HG03575 (cell line): ENCODE data around the gene GPR12.

ENCODE experiments used
- ATAC-seq: cut with Tn5 transposase; IDR thresholded peaks from one replicate; pipeline ENCODE4 v1.9.1; 2021; ENCODE audit not compliant: unreplicated experiment, insufficient number of reproducible peaks, low FRiP score; ENCODE audit errors: extremely low read depth

The GPR12 gene, protein sequence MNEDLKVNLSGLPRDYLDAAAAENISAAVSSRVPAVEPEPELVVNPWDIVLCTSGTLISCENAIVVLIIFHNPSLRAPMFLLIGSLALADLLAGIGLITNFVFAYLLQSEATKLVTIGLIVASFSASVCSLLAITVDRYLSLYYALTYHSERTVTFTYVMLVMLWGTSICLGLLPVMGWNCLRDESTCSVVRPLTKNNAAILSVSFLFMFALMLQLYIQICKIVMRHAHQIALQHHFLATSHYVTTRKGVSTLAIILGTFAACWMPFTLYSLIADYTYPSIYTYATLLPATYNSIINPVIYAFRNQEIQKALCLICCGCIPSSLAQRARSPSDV

DNA sequence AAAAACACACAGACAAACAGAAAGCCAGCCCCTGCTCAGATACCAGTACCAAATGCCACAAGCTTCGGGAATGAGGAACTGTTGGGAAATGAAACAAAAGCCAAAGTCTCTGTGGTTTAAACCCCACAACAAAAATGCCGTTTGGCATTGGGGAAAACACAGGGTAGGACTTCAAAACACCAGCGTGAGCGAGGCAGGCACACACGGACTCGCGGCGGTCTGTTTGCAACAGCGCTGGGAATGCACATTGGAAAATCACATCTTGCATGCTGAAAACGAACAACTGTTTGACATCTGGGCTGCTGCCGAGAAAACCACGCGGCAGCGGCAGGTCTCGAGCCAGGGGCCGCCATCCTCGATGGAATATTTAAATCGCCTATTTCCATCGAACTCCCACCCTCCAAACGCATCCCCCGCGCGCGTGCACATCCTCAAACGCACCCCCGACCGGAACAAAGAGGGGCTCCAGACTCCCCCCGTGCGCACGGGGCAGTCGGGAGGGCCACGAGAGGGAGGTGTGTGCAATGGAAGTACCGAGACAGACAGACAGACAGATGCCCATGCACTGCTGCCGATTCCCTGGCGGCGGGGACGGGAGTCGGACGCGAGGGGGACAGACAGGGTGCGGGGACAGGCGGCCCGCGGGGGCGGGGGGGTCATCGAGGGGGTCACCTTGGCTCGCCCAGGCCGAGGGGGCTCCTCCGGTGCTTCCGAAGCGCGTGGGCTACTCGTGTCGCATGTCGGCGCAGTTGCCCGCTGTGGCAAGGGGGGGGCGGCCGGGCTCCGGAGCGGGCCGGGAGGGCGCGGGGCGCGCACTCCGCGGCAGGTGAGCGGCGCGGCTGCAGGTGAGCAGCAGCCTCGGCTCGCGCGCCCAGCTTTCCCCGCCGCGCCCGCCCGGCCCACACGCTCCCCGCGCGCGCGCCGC is at the start of gene GPR12:
Gene GPR12 (minus strand): TSS at position 880 of the 925 bp plus-strand sequence. CDS start 959 bp downstream, outside the sequence.
- no peak for ATAC-seq

DNA sequence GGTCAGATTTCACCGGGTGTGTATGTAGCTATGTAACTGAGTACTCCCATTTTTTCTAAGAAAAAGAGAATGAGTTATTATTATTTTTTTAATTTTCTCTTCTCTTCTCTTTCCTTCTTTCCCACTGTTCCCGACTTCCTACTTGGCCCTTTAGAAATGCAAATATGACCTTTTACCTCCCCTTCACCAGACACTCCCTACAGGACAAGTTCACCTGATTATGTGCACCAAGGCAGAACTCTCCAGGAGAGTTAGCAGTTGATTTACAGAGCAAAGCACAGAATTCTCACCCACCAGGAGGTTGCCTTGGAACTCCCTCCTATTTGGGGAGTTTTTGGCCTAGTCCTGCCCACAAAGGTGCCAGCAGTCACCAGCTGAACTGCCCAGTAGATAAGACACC is 49.5 kb upstream of the GPR12 start:
- no peak for ATAC-seq

DNA sequence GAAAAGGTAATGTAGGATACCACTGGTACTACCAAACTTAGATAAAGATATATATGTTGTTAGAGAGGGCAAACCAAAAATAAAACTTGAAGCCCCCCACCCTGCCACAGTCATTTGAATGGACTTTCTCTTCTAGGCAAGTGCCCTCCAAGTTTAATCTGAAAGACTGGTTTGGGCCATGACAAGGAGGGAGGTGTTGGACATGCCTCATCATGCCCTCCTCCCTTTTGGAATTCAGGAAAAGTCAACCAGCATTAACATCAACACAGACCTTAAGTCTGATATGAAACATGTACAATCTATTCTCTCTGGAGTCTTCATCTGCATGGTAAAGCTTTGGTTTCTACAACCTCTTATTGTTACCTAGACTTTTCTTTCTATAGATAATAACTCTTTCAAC is 46.3 kb upstream of the GPR12 start:
- ATAC-seq: no peak

DNA sequence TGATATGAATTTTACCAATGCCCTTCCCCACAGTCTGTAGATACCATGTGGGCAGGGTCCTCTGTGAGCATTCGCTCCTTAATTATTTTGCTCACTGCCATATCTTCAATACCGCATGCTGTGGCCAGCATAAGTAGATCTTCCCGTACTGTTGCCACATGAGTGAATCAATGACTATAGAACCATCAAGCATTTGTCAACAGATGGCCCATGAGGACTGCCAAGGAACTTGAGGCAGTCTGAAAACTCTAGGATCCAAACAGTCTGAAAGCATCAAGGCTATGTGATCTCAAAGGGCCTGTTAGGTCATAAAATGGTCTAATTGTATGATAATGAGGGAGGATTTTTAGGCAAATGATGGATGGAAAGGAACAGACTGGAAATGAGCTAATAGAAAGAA is 27.4 kb upstream of the GPR12 start:
- no peak for ATAC-seq

DNA sequence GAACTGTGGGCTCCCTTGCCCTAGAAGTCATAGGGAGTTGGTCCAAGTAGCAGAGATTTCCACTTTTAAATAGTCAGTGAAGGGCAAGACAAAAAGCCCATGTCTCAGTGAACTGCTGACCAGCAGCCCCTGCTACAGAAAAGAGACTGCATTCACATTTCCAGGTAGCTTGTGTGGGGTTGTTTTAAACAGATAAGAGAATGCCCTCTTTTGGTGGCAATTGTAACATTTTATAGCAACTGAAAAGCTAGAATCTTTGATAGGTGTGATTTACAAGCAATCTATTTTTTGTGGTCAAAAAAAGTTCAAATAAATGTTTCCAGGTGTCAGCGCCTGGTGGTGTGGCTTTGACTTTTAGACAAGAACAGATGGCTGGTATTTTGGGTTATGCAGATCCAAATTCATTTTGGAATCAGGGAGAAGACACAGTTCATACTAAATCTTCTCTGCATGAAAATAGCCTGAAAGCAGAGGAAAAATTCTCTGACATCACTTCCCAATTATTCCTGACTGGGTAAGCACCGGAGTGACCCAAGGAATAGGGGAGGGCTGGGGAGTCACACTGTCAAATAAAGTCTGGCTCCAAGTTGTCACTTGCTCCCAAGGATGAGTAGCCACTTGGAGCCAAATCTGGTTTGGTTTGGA is 26.2 kb upstream of the GPR12 start:
- no peak for ATAC-seq

DNA sequence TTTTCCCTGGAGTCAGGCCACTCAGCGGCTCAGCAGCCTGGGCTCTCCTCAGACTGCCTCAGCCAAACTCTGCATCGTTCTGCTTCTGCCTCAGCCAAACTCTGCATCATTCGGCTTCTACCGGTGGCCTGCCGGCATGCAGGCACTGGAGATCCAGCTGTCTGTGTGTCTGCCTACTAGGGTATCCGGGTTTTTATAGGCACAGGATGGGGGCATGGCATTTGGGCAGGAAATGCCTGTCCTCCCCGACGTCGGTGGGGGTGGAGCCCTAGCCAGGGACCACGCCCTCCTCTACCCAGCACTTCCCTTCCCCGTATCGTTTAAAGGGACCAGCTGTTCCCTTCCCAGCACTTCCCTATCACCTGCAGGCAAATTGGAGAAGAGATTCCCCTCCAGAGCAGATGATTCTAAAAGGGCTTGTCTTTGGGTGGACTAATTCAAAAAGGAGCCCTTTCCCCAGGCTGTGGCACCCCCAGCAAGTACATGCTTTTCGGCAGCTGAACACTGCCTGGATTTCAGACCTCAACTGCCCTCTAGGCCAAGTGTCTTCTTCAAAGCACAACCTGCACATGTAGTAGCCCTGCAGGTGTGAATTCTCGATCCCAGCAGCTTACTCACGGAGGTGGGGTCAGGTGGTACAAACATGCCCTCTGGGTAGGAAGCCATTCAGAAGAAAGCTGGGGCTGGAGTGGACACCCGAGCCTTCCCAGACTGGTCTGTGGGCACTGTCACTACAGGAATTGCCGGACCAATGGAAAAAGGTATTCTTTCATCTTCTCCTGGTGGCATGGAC is 25.4 kb upstream of the GPR12 start:
- ATAC-seq: no peak

DNA sequence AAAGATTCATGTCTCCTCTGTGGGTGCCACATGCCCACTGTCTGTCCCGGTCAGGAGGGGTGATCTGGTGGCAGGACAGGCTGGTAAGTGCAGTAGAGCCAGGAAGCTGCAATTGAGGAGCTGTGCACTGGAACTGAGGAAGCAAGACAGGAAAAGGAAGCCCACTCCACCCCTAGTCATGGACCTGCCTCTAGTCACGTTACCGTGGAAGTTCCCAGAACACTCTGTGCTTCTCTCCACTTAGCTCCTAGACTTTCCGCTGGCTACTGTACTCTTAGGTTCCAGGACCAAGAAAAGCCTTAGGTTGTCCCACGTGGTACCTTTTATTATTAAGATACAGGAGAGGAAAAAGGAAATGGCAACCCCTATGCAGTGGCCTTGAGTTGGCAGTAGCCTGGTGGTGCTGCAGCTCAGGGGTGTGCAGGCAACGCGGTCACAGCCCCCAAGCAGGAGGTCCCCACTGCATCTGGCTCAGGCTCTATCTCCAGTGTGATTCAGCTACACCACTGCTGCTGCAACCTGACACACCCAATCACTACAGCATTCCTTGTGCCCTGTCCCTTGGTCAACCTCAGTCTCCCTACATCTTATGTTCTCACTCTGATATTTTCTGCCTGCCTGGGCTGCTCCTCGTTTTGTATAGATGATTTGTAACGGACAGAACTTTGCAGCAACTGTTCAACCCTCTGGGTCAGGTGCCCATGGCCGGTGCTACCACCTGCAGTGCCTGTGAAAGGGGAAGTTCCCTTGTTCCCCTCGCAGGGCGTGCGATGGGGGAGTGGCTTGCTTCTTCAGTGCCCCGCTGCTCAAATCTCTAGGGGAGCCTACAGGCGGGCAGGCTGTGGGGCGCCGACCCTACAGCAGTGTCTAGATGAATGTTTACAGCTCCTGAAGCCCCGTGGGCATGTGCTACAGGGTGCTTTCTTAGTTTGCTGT is 24.4 kb upstream of the GPR12 start:
- no peak for ATAC-seq

DNA sequence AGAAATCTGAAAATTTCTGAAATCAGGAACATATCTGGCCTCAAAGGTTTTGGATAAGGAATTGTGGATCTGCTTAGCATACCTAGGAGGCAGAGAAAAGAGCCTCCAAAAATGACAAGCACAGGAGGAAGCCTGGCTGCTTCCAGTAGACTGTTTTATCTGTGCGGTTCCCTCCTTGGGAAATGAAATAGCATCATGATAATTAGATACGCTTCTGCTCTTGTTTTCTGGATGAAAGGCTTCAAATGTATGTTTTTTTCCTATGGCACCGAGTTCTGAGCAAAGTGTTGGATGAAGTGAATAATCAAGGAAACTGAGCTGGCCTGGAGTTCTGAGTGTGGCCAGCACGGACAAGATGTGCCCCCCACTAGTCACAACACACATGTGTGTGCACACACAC is 19.8 kb upstream of the GPR12 start:
- ATAC-seq: no peak

DNA sequence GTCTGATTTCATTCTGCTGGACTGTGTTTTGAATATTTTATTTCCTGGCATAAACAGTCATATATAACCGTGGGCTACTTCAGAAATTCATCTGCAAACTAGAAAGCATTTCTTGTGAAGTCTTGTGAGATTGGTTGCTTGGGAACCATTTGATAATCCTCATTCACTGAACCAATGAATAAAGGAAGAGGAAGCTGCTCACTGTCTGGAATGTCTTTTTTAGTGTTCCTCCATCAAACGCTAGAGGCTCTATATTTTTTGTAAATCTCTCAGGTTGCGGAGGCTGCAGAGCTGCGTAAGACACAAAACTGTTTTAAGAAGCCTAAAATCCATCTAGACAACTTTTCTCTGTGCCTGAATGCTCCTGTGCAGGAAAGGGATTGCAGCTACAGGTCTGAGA is 18.7 kb upstream of the GPR12 start:
- no peak for ATAC-seq

DNA sequence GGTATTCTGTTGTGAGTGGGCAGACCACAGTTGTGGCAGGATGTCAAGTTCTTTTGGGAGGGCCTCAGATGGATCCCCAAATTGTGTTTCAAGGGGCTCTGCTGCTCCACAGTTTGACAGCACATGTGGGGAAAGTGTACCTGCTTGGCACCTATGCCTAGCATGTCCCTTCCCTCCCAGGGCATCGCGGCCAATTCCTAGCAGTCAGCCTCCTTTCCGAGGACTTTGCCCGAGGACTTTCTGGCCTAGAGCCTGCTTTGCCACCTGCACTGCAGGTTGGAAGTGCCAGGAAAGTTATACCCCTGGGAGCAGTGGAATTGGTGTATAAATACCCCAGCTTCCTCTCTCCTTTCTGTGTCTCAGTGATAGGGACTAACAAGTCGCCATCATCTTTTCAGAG is 11.9 kb upstream of the GPR12 start:
- no peak for ATAC-seq

DNA sequence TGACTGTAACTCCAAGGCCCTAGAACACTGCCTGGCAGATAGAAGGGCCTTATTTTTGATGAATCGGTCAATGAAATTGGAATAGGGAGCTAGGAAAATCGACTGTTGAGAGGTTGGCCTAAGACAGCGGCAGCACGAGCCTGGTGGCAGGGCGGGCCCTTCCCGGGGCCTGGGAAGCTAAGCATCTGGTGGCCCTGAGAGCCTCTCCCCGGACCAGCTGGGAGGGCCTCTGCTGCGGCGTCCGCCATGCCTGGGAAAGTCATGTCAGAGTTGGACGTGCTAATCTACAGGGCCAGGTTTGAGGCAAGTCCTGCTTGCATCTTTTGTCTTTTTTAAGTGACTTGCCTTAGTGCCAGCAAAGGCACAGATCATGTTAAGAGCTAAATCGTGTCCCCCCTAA is 11.2 kb upstream of the GPR12 start:
- ATAC-seq: no peak

DNA sequence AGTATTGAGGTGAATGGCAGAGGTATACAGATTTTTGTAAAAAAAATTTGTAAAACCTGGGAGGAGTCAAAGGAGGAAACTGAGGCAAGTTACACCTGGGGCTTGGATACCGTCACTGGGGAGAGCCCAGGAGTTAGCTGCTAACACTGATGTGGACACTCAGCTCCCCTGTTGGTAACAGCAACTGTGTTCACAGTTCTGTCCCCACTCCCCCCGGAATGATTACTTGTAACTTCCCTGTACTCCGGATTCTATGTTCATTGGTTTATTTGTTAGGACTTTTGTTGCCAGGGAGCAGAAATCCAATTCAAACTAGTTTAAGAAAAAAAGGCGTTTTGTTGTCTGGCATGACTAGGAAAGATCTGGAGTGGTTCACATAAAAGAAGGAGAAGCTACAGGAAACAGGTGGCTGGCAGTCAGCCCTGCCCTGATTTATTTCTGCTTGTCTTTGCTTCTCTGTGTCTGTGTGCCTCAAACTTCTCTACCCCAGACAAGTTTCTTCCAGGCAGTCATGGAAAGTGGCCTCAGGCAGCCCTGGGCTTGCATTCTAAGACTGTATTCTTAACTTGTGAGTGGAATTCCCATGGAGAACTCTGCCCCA is 2.3 kb upstream of the GPR12 start:
- ATAC-seq: no peak

DNA sequence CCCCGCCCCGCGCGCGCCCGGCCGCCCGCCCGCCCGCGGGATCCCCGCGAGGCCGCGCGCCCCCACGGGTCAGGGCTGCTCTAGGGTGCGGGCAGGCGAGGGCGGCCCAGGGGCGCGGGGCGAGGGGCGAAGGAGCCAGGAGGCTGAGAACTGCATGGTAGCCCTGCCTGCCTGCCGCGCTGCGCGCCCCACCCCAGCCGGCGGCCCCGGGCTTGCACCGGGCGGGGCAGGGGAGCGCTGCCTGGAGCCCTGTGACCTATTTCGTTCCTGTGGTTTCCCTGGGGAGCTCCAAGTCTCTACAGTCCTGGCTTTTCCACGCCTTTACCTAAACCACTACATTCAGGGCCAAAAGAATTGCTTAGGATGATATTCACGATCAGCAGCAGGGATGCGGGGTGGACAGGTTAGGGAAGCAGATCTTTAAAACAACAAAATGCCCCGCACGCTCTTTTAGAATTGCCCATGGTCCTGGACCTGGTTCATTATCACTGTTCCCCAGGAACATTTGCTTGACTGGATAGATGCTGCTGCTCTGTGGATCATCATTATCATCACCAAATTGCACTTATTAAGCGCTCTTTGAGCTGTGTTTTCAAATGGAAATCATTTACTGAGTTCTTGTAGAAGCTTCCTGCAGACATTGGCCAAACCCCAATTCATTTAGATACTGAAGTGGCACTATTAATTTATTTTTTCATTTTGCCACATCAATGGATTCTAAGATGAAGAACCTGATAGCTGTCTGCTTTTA is 421 bp upstream of the GPR12 start:
- no peak for ATAC-seq

DNA sequence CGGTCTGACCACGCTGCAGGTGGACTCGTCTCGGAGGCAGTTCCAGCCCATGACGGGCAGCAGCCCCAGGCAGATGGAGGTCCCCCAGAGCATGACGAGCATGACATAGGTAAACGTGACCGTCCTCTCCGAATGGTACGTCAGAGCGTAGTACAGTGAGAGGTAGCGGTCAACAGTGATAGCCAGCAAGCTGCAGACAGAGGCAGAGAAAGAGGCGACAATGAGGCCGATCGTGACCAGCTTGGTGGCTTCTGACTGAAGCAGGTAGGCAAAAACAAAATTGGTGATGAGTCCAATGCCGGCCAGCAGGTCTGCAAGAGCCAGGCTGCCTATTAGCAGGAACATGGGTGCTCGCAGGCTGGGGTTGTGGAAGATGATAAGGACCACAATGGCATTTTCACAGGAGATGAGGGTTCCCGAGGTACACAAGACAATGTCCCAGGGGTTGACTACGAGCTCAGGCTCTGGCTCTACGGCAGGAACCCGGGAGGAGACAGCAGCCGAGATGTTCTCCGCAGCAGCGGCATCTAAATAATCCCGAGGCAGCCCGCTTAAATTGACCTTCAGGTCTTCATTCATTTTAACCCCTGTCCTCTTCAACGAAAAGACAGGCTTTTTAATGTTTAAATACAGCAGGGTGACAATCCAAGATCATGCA is 1.2 kb downstream of the GPR12 start:
- no peak for ATAC-seq

DNA sequence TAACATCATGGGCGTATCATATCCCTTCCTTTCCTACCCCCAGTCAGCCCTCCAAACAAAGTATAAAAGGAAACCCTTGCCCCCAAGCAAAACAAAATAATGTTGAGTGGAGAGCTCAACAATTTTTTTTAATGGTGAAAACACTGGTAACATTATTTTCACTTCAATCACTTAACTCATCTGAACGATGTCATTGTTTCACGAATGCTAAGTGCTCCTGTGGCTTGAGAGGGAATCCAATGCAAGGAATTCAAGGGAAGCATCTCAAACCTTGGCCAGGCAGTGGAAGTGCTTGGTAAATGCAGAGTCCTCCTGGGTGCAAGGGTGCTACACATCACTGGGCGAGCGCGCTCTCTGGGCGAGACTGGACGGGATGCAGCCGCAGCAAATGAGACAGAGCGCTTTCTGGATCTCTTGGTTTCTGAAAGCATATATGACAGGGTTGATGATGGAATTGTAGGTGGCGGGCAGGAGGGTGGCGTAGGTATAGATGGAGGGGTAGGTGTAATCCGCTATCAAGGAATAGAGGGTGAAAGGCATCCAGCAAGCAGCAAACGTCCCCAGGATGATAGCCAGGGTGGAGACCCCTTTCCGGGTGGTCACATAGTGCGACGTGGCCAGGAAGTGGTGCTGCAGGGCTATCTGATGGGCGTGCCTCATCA is 2.0 kb downstream of the GPR12 start:
- ATAC-seq: no peak

DNA sequence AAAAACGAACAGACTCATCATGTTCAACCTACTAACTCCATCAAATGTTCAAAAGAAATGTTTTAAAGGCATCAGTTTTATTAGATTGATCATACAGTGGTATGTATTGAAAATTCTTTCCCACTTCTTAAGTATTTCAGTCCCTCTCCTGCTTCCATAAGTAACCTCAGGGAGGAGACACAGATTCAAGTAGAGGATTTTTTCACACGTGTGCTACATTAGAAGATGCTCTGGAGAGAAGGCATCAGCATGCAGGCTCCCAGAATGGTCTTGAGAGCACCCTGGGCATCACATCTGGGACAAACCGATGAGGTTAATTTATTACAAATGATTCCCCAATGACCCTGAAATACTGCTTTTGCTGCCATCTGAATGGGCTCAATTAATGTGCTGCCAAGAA is 3.6 kb downstream of the GPR12 start:
- ATAC-seq: no peak
